Femur (tissue), 1 donor: ENCODE data around the gene DRC7.
"Not testable (repeated sequence)": the region's sequence is repeated elsewhere in the genome, so short reads cannot be mapped to it uniquely, and the experiment has no call there.

Source experiments
- DNase-seq: peaks from one replicate; pipeline ENCODE4 v3.0.0-alpha.2; 2017

DRC7 gene

GRCh38 chr16:57721356-57722209 is 27.0 kb downstream of the DRC7 start:
- no peak for DNase-seq

- no peak for DNase-seq
Measured at GRCh38 chr16:57722210-57722499, 27.5 kb downstream of the DRC7 start.

- no peak for DNase-seq
Measured at GRCh38 chr16:57722651-57723050, 28.0 kb downstream of the DRC7 start.

- DNase-seq: no peak
Measured at GRCh38 chr16:57723170-57723569, 28.6 kb downstream of the DRC7 start.

- DNase-seq: no peak
Measured at GRCh38 chr16:57724531-57724930, 29.9 kb downstream of the DRC7 start.

GRCh38 chr16:57725151-57725550 is 30.5 kb downstream of the DRC7 start:
- DNase-seq: no peak

- DNase-seq: no peak
Measured at GRCh38 chr16:57725554-57725953, 30.9 kb downstream of the DRC7 start.

- no peak for DNase-seq
Measured at GRCh38 chr16:57725976-57726375, 31.4 kb downstream of the DRC7 start.

GRCh38 chr16:57726433-57726947 is 31.9 kb downstream of the DRC7 start:
- DNase-seq: no peak

- no peak for DNase-seq
Measured at GRCh38 chr16:57727610-57728009, 33.0 kb downstream of the DRC7 start.

- no peak for DNase-seq
Measured at GRCh38 chr16:57728336-57729181, 34.0 kb downstream of the DRC7 start.

- no peak for DNase-seq
Measured at GRCh38 chr16:57729182-57729484, 34.5 kb downstream of the DRC7 start.

- DNase-seq: not testable (repeated sequence)
Measured at GRCh38 chr16:57729852-57730251, 35.2 kb downstream of the DRC7 start.

- no peak for DNase-seq
Measured at GRCh38 chr16:57730771-57731730, 36.4 kb downstream of the DRC7 start.

- no peak for DNase-seq
Measured at GRCh38 chr16:57732037-57732436, 37.4 kb downstream of the DRC7 start.

GRCh38 chr16:57732714-57733113 is 38.1 kb downstream of the DRC7 start:
- DNase-seq: no peak

- no peak for DNase-seq
Measured at GRCh38 chr16:57734308-57734924, 39.8 kb downstream of the DRC7 start.

- peak; percentile 100 for DNase-seq
Measured at GRCh38 chr16:57734925-57735754, 40.5 kb downstream of the DRC7 start.

- peak; percentile 47 for DNase-seq
Measured at GRCh38 chr16:57735755-57736418, 41.3 kb downstream of the DRC7 start, which contains the start of gene KATNB1. KATNB1 (plus strand) TSS chr16:57735770; CDS start chr16:57737244, 1,474 bp downstream.

- DNase-seq: peak; percentile 77
Measured at GRCh38 chr16:57736419-57737351, 42.1 kb downstream of the DRC7 start.
